GM12874 (cell line): ENCODE measurements around the gene DDT.
"Not testable (repeated sequence)": the region's sequence is repeated elsewhere in the genome, so short reads cannot be mapped to it uniquely, and the experiment has no call there.

Experiments used
- CTCF ChIP-seq: IDR thresholded peaks from 2 replicates; pipeline ENCODE4 v1.5.1; 2011; ENCODE audit warnings: low read depth, mild to moderate bottlenecking, control low read depth, low read length, moderate library complexity; ENCODE audit not compliant: insufficient read depth

DDT gene

GRCh38 chr22:23970201-23970641, 4.0 kb downstream of the DDT start:
- TF ChIP-seq CTCF, result no peak

GRCh38 chr22:23969071-23969470, 5.2 kb downstream of the DDT start:
- TF ChIP-seq CTCF, result no peak

- TF ChIP-seq CTCF, result not testable (repeated sequence)
Measured at GRCh38 chr22:23966568-23966967, 7.7 kb downstream of the DDT start, which contains the start of gene DDTL. Gene DDTL (plus strand): TSS chr22:23966888. CDS start chr22:23966915, 27 bp downstream.

- not testable (repeated sequence) for TF ChIP-seq CTCF
Measured at GRCh38 chr22:23961084-23961771, 13.0 kb downstream of the DDT start, which contains the start of gene GSTT2B. Gene GSTT2B (minus strand): TSS chr22:23961195. CDS start chr22:23961131, 64 bp downstream.

- peak; percentile 78 for TF ChIP-seq CTCF
Measured at GRCh38 chr22:23956301-23956900, 17.8 kb downstream of the DDT start.

- no peak for TF ChIP-seq CTCF
Measured at GRCh38 chr22:23939017-23939357, 35.3 kb downstream of the DDT start.

GRCh38 chr22:23938328-23939016, 35.8 kb downstream of the DDT start:
- TF ChIP-seq CTCF, result no peak
